ENCODE results near the gene KIAA0825. TPM values are rescaled to one million over a fixed set of nuclear protein-coding genes. Genes with fewer than 3 reads are reported as not detected.
"Not testable (repeated sequence)": the region's sequence is repeated elsewhere in the genome, so short reads cannot be mapped to it uniquely, and the experiment has no call there.

The KIAA0825 gene
- total RNA-seq, 1 experiment from 2014 or later = 1.8 TPM

DNA sequence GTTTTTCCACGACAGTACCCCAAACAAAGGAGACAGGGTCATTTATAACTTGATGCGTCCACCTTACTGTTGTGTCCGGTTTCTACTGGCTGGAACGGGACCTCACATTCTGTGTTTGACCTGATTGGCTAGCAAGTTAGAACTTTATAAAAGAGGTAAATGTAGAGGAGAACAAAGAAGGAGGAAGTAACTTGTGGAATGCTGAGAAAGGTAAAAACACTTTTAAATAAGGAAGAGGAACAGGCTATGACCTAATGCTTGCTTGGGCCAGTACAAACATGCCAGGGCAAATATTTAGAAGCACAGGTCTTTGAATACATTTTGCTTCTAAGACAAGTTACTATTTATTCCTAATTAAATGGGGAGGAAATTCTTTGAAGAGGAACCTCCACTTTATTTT, 251.6 kb downstream of the KIAA0825 start:
- DNase-seq (ENCODE audit: low read depth) = no peak

DNA sequence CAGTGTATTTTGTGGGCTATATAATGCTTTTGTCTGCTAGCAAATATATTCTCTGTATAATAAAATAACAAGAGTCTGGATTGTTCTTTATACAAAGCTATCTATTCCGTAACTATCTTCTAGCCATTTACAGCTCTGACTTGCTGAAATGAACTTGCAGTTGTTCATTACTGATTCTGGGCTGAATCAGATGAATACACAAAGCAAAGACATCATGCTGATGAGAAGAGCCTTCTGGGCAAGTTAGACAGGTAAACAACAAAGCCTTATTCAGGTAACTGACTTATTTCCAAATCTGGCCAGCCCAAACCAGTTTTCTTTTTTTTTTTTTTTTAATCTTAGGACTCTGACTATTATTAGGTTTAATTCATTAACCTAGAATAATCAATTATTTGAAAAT, 255.5 kb downstream of the KIAA0825 start:
- no peak for DNase-seq (ENCODE audit: low read depth)

DNA sequence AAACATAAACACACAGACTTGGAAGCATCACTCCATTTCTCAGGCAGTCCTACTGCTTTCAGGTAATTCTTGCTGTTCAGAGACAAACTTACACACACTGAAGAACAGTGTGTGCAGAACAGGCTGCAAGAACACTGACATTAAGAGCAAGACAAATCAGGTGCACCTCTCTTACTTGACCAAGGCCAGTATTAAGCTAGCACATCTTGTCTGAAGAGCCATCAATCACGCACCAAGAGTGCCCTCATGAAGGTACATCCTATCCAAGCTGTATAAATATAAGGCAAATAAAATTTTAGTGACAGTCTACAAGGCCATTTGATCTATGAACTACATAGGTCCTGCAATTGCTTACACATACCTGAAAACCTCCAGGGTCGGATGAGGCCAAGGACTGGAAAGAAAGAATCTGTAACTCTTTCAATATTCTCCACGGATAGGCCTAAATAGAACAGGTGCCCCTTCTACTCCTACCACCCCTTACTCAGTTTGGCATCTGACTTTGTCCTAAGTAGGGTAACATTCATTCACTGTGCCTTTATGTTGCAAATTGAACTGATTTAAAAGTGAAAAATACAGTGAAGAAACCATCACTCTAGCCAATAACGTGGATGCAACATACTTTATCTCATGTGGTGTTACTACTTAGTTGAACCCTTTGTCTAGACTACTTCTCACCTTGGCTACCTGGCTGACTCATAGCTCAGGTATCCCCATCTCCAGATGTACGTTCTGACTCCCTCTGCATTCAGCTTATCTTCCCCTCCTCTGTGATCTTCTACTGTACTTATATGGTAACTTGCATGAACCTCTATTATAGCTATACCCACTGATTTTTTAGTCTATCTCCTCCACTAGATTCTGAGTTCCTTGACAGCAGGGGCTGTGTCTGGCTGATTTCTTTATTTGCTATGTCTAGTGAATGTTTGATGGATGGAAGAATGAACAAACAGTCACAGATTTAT, 256.3 kb downstream of the KIAA0825 start:
- DNase-seq (ENCODE audit: low read depth) = no peak

DNA sequence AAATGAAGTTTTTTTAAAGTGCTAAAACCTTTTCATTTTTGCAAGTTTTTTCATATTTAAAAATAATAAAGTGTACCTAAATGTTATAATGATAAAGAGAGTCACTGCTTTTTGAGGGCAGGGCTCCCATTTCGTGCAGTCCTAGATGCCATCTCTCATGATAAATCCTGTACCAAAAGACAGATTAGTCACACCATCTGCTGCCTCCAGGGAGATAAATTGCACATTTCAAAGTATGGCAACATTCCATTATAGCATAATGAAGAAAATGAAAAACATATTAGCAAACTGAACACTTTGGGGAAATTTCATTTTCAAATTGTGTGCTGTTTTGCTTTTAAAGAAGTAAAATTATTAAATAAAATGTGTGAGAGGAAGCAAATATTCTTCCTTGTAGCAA, 257.2 kb downstream of the KIAA0825 start:
- no peak for DNase-seq (ENCODE audit: low read depth)

DNA sequence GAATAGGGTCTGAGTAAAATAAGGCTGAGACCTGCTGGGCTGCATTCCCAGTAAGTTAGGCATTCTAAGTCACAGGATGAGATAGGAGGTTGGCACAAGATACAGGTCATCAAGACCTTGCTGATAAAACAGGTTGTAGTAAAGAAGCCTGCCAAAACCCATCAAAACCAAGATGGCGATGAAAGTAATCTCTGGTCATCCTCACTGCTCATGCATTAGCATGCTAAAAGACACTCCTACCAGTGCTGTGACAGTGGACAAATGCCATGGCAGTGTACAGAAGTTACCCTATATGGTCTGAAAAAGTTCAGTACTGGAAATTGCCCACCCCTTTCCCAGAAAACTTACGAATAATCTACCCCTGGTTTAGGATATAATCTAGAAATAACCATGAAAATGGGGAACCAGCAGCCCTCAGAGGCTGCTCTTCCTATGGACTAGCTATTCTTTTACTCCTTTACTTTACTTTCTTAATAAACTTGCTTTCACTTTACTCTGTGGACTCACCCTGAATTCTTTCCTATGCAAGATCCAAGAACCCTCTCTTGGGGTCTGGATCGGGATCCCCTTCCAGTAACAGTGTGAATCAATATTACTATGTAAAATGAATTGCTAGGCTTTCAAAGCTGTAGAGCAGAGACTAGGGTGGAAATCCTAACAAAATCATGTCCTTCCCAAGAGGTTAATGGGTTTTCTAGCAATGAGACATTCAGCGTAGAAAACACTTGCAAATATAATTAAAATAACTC, 257.8 kb downstream of the KIAA0825 start:
- DNase-seq (ENCODE audit: low read depth) = no peak

DNA sequence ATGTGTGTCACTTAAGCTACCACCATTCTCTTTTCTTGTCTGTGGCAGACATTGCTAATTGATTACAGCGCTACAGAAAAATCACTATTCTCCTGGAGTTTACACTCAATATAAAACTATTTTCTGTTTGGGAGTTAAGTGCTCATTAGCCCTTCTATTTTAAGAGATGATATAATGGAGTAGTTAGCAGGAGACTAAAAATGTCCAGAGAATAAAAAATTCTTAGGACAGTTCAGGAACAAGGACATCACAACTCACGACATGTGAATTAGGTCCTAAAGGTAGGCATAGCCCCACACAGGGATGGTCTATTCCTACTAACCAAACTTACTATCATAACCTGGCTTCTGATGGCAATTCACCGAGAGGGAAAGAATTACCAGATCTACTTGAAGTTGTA, 258.5 kb downstream of the KIAA0825 start:
- no peak for DNase-seq (ENCODE audit: low read depth)

DNA sequence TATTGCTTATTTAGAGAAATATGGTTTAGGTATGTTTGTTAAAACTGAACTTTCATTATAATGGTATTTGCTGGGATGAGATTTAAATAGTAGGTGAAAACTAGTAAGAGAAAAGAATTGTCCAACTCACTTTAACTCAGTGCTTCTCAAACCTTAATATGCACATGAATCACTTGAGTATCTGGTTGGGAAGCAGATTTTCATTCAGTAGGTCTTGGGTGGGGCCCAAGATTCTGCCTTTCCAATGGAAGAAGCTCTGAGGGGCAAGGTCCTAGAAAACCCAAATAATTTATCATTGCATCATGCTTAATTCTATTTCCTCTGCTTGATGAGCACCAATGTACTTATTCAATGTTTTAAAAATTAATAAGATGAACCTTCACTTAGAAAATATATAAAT, 262.6 kb downstream of the KIAA0825 start:
- DNase-seq (ENCODE audit: low read depth) = no peak

DNA sequence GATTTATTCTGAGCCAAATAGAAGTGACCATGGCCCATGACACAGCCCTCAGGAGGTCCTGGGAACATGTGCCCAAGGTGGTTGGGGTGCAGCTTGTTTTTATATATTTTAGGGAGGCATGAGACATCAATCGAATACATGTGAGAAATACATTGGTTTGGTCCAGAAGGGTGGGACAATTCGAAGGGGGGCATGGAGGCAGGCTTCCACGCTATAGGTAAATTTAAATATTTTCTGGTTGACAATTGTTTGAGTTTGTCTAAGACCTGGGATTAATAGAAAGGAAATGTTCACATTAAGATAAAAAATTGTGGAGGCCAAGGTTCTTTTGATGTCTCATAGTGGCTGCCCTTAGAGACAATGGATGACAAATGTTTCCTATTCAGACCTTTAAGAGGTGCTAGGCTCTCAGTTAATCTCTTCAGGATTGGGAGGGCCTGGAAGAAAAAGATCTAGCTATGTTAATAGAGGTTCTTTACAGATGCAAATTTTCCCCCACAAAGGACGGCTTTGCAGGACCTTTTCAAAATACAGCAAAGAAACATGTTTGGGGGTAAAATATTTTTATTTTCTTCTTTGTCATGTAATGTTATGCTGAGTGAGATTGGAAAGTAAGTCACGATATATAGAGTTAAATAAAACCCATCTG, 263.4 kb downstream of the KIAA0825 start:
- not testable (repeated sequence) for DNase-seq (ENCODE audit: low read depth)

DNA sequence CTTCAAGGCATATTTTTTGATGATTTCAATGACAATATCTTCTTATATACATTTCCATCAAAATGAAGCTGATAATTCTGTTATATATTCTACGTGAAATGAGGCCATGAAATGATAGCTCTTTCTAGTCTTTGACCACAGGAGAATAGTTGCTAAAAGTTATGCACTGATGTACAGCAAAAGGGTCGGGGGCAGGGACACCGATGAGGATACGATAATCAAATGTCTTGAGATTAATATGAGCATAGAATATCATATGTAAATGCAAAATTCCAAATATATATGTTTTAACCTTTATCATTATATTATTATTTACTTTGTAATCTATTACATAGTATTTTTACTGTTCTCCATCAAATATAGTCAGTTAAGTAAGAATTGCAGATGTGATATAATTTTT, 264.8 kb downstream of the KIAA0825 start:
- DNase-seq (ENCODE audit: low read depth) = no peak

DNA sequence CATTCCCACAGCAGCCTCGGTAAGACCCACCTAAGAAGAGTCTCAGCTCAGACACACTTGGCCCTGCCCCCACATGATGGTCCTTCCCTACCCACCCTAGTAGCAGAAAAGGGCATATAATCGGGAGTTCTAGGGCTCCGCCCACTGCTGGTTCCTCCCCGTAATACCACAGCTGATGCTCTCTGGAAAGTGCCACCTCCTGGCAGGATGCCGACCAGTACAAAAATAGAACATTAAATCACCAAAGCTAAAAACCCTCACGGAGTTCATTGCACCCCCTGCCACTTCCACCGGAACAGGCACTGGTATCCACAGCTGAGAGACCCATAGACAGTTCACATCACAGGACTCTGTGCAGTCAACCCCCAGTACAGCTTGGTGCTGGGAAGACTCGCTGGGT, 271.3 kb downstream of the KIAA0825 start:
- DNase-seq (ENCODE audit: low read depth) = peak; percentile 11

DNA sequence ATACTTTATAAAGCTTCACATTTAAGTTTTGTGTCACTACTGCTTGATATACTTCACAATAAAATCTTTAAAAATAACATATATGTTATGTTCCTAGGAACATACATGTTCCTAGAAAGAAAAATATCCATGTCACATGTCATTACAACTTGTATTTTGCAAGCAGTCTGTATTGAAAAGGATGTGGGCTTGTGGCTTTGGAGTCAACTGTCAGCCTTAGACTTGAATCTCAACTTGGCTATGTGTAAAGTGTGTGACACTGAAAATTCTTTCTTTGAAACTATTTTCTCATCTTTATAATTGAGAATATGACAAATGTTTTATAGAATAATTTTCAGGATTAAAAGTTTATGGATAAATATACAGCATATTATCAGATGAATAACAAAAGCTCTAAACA, 273.1 kb downstream of the KIAA0825 start:
- DNase-seq (ENCODE audit: low read depth) = no peak

DNA sequence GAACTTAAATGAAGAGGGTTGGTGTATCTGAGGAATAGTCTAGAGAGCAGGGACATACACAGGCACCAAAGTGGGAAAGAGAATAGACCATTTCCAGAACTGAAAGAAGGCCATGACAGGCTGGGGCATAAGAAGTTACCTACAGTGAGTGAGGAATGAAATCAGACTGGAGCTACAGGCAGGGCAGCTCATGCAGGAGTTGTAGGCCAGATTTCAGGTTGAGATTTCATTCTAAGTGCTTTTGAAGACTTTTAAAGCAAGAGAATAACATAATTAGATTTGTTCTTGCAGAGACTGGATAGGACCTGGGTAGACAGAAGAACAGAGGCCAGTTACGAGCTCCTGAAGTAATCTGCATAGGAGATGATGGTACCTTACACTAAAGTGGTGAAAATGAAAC, 280.8 kb downstream of the KIAA0825 start:
- DNase-seq (ENCODE audit: low read depth) = no peak

DNA sequence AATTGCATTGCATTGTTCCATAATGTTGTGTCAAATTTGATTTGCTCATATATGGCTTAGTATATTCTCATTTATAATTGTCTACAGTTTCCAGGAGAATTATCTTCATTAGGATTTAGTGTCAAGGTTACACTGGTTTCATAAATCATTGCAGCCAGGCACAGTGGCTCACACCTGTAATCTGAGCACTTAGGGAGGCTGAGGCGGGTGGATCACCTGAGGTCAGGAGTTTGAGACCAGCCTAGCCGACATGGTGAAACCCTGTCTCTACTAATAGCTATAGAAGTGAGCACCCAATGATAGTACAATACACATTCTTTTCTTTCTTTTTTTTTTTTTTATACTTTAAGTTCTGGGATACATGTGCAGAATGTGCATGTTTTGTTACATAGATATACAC, 282.5 kb downstream of the KIAA0825 start:
- no peak for DNase-seq (ENCODE audit: low read depth)

DNA sequence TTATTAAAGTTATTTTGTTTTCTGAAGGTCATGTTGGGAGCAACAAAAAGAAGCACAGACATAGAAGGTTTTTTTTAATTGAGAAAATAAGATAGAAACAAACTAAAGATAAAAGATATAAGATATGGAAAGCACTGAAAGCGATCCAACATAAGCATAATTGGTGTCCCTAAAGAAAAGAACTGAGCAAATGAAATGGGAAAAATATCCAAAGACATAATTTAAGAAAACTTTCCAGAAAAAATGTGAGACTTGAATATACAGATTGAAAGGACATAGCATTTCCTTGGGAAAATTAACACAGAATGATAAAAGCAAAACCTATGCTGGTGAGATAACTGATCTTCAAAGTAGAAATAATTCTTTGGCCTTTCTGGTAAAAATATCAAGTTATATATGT, 289.3 kb downstream of the KIAA0825 start:
- no peak for DNase-seq (ENCODE audit: low read depth)

DNA sequence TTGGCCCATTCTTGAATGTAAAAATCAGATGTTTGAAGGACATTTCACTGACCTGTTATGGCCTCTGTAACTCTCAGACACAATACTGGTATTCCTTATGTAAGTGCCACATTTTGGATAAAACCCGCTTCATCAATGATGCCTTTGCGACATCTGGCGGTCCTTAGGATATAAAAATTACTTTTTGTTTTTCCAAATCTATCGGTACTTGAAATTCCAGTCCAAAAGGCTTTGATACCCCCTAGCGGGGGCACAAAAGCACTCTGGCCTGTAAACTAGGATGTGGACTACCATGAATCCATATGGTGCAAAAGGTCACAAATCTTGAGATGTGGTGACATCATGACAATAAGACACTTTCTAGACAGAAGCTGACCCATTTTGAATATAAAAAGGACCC, 291.8 kb downstream of the KIAA0825 start:
- peak; percentile 9 for DNase-seq (ENCODE audit: low read depth)

DNA sequence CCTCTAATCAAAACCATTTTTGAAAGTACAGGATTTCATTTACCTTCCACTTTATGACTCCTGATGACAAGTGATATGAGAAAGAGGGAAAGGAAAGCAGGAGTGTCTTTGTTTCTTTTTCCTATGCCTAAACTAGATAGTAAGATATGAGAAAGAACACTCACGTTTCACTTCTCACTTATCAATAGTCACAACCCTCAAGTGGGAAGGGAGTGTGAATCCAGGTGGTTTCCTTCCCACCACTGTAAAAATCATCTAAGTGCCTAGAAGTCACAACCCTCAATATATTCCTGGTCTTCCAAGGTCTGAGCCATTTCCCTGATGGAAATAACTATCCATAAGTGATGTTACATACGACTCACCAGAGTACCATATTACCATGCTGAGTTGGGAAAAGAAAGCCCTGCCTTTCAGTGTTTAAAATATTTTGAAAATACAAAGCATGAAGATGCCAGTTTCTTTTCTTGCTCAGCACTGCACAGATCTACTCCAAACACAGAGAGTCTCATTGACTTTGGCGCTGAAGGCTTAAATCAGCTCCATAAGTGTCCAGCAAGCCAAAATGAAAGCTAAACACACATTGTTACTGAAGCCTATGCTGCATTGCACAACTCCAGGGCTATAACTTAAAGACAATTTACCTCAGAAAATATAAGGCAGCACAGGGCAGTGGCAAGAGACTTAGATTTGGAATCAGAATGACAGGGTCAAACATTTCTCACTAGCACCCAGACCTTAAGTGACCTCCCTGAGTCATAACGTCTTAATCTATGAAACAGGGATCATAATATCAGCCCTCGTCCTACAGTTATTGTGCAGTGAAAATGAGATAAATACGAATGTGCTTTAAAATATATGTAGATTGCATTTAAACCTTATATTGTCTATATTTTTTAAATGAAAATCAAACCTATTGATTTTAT, 301.2 kb downstream of the KIAA0825 start:
- no peak for DNase-seq (ENCODE audit: low read depth)

DNA sequence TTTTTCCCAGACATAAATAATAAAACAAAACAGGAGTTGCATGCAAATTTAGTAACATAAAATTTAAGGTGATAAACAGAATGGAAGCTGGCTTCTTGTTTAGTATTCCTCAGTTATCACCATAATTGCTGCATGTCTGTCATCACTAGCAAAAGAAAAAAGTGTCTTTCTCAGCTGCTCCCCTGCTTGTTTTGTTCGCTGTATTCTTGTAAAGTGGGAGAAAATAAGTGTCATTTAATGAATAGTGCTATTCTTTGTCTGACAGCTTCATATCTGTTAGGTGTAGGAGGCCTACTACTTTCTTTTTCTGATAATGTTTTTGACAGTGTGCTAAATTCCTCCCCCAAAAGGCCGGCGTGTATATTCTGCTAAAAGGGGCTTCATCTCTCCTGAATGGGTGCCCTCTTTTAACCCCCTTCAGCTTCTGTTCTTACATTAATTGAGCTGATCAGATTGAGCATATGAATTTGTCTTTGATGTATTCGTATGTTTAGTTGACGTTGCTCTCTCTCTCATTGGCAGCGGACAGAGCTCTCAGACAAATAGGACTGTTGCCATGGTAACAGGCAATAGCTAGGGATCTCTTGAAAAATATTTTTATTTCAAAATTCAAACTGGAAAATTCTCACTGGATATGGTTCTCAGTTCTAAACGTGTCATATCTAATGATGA, 303.8 kb downstream of the KIAA0825 start:
- DNase-seq (ENCODE audit: low read depth) = no peak

DNA sequence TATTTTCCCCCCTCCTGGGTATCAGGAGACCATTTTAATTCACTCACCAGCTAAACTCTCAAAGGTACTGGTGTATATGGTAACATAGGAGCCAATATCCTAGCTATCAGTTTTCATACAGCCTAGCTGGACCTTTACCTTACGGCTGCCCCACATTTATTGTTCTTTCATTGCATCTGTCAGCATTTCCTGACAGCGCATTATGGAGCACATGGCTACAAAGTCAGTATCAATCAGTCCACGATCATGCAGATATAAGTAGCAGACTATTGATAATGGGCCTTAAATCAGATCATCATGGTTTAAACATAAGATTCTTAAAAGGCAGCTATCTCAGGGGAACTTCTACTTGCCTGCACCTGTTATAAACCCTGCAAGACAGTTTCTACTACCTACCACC, 304.7 kb downstream of the KIAA0825 start:
- no peak for DNase-seq (ENCODE audit: low read depth)

DNA sequence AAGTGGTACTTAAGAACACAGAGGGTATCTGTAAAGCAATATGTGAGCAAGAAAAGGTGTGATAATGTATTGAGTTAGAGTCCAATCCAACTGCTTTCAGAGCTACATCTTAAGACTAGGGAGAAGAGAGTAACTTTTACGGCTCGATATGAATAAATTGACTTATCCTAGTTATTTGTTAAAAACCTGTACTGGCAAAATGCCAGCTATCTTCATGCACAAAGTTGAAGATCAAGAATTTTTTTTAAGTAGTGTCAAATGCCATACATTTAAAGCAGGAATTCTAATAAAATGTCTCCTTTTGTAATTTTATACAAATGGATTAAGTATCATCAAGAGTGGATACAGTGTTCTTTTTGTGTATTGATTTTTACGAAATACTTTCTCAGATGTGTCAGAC, 305.2 kb downstream of the KIAA0825 start:
- no peak for DNase-seq (ENCODE audit: low read depth)

DNA sequence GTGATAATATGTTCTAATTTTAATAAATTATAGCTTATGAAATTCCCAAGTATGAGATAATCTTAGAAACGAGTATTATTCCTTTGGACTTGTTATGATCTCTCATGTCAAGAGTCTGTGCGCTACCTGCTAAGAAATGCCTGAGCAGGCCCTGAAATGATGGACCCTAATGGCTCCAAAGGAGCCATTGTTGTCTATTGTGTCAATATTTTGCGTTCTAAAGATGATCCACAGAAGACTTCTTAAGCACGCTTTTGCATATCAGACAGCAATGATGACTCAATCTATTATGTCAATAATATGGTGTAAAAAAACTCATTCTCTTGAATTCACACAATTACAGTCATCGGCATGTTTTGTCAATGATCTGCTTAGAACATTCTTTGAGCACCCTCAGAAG, 306.1 kb downstream of the KIAA0825 start:
- no peak for DNase-seq (ENCODE audit: low read depth)

DNA sequence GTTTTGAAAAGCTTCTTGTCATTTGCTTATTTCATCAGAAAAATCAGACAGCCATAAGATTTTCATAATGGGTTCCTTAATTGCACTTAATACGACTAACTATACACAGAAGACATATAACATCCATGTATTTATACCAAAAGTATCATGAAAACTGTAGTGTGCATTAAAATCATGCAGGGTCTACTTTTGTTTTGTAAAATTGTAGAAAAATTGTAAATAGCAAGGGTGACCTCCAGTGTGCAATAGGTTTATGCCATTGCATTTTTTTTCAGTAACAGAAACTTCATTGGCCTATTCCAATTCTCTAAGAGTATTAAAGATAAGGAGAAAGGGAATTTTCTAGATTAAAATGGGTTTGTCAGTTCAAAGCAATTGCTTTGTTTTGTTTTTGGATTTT, 307.6 kb downstream of the KIAA0825 start:
- DNase-seq (ENCODE audit: low read depth) = no peak
